ENCODE data around the gene ADCY10. TPM values are rescaled to one million over a fixed set of nuclear protein-coding genes. Genes with fewer than 3 reads are reported as not detected.
"Not testable (repeated sequence)": the region's sequence is repeated elsewhere in the genome, so short reads cannot be mapped to it uniquely, and the experiment has no call there.

The ADCY10 gene
- total RNA-seq, 1 donor from 2014 or later = 0.94 TPM

GRCh38 chr1:167900907-167901306 lies 13.0 kb downstream of the ADCY10 start:
- TF ChIP-seq, protein P1, sequence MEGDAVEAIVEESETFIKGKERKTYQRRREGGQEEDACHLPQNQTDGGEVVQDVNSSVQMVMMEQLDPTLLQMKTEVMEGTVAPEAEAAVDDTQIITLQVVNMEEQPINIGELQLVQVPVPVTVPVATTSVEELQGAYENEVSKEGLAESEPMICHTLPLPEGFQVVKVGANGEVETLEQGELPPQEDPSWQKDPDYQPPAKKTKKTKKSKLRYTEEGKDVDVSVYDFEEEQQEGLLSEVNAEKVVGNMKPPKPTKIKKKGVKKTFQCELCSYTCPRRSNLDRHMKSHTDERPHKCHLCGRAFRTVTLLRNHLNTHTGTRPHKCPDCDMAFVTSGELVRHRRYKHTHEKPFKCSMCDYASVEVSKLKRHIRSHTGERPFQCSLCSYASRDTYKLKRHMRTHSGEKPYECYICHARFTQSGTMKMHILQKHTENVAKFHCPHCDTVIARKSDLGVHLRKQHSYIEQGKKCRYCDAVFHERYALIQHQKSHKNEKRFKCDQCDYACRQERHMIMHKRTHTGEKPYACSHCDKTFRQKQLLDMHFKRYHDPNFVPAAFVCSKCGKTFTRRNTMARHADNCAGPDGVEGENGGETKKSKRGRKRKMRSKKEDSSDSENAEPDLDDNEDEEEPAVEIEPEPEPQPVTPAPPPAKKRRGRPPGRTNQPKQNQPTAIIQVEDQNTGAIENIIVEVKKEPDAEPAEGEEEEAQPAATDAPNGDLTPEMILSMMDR (IDR thresholded peaks at IDR 0.05) = no peak
- H3K4me1 Mint-ChIP-seq (ENCODE audit: unreplicated experiment) = peaks cover 23% of the 10 kb centered on the region
- no peaks in the 10 kb centered on the region for H3K36me3 Mint-ChIP-seq (ENCODE audit: unreplicated experiment)
- H3K9me3 Mint-ChIP-seq (ENCODE audit: unreplicated experiment) = no peaks in the 10 kb centered on the region
- no peaks in the 10 kb centered on the region for H3K27me3 Mint-ChIP-seq (ENCODE audit: unreplicated experiment)
- no peak overlapping the region for H3K4me3 Mint-ChIP-seq (ENCODE audit: unreplicated experiment)
- no peak for DNase-seq (ENCODE audit: extremely low spot score, unreplicated experiment)
- H3K27ac Mint-ChIP-seq (ENCODE audit: unreplicated experiment) = no peak overlapping the region

GRCh38 chr1:167899253-167899681 lies 14.7 kb downstream of the ADCY10 start:
- no peaks in the 10 kb centered on the region for H3K36me3 Mint-ChIP-seq (ENCODE audit: unreplicated experiment)
- H3K9me3 Mint-ChIP-seq (ENCODE audit: unreplicated experiment) = no peaks in the 10 kb centered on the region
- TF ChIP-seq, protein P1 (IDR thresholded peaks at IDR 0.05) = no peak
- peaks cover 6% of the 10 kb centered on the region for H3K4me1 Mint-ChIP-seq (ENCODE audit: unreplicated experiment)
- no peaks in the 10 kb centered on the region for H3K27me3 Mint-ChIP-seq (ENCODE audit: unreplicated experiment)
- H3K27ac Mint-ChIP-seq (ENCODE audit: unreplicated experiment) = no peak overlapping the region
- no peak for DNase-seq (ENCODE audit: extremely low spot score, unreplicated experiment)
- no peak overlapping the region for H3K4me3 Mint-ChIP-seq (ENCODE audit: unreplicated experiment)

DNA sequence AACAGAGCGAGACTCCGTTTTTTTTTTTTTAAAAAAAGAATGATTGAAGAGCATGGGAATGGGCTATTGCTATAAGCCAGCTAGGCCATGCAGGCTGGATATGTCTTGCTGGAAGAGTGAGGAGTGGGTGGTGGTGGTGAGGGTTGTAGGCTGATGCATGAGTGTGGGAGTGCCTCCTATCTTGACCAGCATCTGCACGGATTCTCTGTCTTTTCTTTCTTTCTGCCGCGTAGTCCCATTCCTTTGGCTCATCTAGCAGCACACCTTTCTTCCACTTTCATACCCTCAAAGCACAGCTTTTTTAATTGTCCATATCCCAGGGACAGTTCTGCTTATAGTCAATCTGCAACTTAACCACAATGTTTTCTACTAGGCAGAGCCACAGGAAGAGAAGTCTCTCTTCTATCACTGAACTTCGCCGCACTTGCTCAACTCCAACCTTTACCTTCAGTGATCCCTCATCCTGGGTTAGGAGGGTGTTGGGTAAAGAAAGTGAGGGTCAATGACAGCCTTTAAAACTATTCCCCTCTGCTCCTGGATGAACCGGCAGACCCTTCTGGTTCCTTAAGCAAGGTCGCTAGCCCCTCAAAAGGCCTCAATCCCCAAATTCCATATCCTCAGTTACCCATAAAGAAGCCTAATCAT lies 15.2 kb downstream of the ADCY10 start:
- no peak overlapping the region for H3K4me3 Mint-ChIP-seq (ENCODE audit: unreplicated experiment)
- H3K4me1 Mint-ChIP-seq (ENCODE audit: unreplicated experiment) = peaks cover 2% of the 10 kb centered on the region
- no peak for DNase-seq (ENCODE audit: extremely low spot score, unreplicated experiment)
- no peaks in the 10 kb centered on the region for H3K36me3 Mint-ChIP-seq (ENCODE audit: unreplicated experiment)
- TF ChIP-seq, protein P1 (IDR thresholded peaks at IDR 0.05) = no peak
- H3K27ac Mint-ChIP-seq (ENCODE audit: unreplicated experiment) = no peak overlapping the region
- H3K27me3 Mint-ChIP-seq (ENCODE audit: unreplicated experiment) = no peaks in the 10 kb centered on the region
- no peaks in the 10 kb centered on the region for H3K9me3 Mint-ChIP-seq (ENCODE audit: unreplicated experiment)

DNA sequence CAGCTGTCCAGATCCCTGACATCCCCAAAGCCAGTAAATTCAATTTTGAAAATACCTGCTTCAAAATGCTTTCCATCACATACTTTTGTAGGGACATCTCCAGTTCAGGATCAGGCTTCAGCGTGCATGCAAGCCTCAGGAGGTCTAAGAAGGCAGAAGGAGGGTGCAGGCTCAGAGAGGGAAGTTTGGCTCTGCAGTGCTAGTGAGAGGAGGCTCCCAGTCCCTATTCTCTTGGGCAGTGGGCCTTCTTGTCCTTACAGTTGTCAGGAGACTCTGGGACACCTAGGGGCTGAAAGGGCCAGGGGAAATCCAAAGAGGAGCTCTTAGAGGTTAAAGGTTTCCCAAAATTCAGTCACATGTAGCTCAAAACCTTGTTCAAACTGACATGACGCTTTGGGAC lies 20.1 kb downstream of the ADCY10 start:
- no peak for DNase-seq (ENCODE audit: extremely low spot score, unreplicated experiment)
- H3K36me3 Mint-ChIP-seq (ENCODE audit: unreplicated experiment) = no peaks in the 10 kb centered on the region
- H3K4me1 Mint-ChIP-seq (ENCODE audit: unreplicated experiment) = no peaks in the 10 kb centered on the region
- H3K9me3 Mint-ChIP-seq (ENCODE audit: unreplicated experiment) = no peaks in the 10 kb centered on the region
- H3K27ac Mint-ChIP-seq (ENCODE audit: unreplicated experiment) = no peak overlapping the region
- H3K4me3 Mint-ChIP-seq (ENCODE audit: unreplicated experiment) = no peak overlapping the region
- H3K27me3 Mint-ChIP-seq (ENCODE audit: unreplicated experiment) = no peaks in the 10 kb centered on the region
- TF ChIP-seq, protein P1 (IDR thresholded peaks at IDR 0.05) = no peak

DNA sequence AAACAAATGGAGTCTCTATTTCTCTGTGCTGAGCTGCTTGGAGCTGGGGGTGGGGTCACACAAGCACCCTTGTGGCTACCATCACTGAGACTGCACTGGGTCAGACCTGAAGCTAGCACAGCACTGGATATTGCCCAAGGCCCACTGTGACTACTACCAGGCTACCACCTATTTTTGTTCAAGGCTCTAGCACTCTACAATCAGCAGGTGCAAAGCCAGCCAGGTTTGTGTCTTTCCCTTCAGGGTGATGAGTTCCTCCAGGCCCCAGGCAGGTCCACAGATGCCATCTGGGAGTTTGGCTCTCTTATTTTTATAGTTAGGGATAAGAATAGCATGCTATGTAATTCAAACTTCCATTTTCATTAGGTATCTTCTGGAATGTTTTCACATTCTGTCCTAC lies 23.5 kb downstream of the ADCY10 start:
- H3K36me3 Mint-ChIP-seq (ENCODE audit: unreplicated experiment) = no peaks in the 10 kb centered on the region
- TF ChIP-seq, protein P1 (IDR thresholded peaks at IDR 0.05) = no peak
- H3K4me1 Mint-ChIP-seq (ENCODE audit: unreplicated experiment) = no peaks in the 10 kb centered on the region
- no peak for DNase-seq (ENCODE audit: extremely low spot score, unreplicated experiment)
- H3K27ac Mint-ChIP-seq (ENCODE audit: unreplicated experiment) = no peak overlapping the region
- no peaks in the 10 kb centered on the region for H3K27me3 Mint-ChIP-seq (ENCODE audit: unreplicated experiment)
- H3K9me3 Mint-ChIP-seq (ENCODE audit: unreplicated experiment) = no peaks in the 10 kb centered on the region
- H3K4me3 Mint-ChIP-seq (ENCODE audit: unreplicated experiment) = no peak overlapping the region

DNA sequence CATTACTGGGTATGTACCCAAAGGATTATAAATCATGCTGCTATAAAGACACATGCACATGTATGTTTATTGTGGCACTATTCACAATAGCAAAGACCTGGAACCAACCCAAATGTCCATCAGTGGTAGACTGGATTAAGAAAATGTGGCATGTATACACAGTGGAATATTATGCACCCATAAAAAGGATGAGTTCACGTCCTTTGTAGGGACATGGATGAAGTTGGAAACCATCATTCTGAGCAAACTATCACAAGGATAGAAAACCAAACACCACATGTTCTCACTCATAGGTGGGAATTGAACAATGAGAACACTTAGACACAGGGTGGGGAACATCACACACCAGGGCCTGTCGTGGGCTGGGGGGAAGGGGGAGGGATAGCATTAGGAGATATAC lies 26.7 kb downstream of the ADCY10 start:
- not testable (repeated sequence) for H3K27ac Mint-ChIP-seq (ENCODE audit: unreplicated experiment); H3K9me3 Mint-ChIP-seq (ENCODE audit: unreplicated experiment); H3K27me3 Mint-ChIP-seq (ENCODE audit: unreplicated experiment); DNase-seq (ENCODE audit: extremely low spot score, unreplicated experiment); H3K4me3 Mint-ChIP-seq (ENCODE audit: unreplicated experiment); H3K36me3 Mint-ChIP-seq (ENCODE audit: unreplicated experiment); H3K4me1 Mint-ChIP-seq (ENCODE audit: unreplicated experiment)

Data from osteocyte (in vitro differentiated cells).